ENCODE results near the gene LCN10. TPM values are rescaled to one million over a fixed set of nuclear protein-coding genes. Genes with fewer than 3 reads are reported as not detected.

The LCN10 gene
- total RNA-seq, 5 donors from 2014 or later (not counting 1 experiment from before 2014, with no cell fraction given) = 1.3 to 2.8 (median 2.2) TPM

DNA sequence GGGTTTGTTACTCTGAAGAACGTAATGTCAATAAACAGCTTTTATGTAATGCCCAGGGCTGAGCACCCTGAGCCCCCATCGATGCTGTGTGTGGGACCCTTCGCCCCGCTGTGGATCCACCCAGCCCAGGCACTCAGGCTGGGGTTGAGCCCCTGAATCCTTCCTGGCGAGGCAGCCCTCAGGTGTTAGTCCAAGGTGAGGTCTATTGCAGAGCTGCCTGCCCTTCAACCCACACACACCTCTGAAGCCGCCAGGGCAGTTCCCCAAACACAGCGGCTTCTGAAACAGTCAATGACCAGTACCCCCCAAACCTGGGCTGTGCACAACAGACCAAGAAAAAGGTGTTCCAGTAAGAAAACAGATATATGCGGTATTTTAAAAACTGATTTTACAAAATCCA is 18.8 kb downstream of the LCN10 start:
- 95% methylated on average over 7 of the region's 8 CpGs for WGBS (ENCODE audit: insufficient coverage)
- H3K27me3 ChIP-seq (replicated peaks in 1 of 2; ENCODE audit: control insufficient read depth in 2 of 2, extremely low read depth in 1 of 2, insufficient read depth in 2 of 2, low read length in 1 of 2) = peaks cover 0 to 2% of the 10 kb centered on the region in 2 experiments
- H3K9me3 ChIP-seq = no peaks in the 10 kb centered on the region
- peaks cover 32% of the 10 kb centered on the region for H3K36me3 Mint-ChIP-seq
- DNase-seq = no peak
- H3K27ac ChIP-seq (ENCODE audit: low read length) = no peak overlapping the region
- CTCF ChIA-PET = no interaction called here
- H3K4me1 ChIP-seq (ENCODE audit: control insufficient read depth in 1 of 2, extremely low read depth in 1 of 2, insufficient read depth in 2 of 2, low read length in 2 of 2) = peaks cover 11 to 41% of the 10 kb centered on the region in 2 experiments
- no peak overlapping the region for H3K4me3 ChIP-seq (ENCODE audit: control insufficient read depth in 1 of 2, extremely low read depth in 1 of 2, low read length in 1 of 2)
- peak overlapping the region in 1 of 3 donors; percentile 37 for H3K4me3 Mint-ChIP-seq
- H3K9me3 Mint-ChIP-seq = no peaks in the 10 kb centered on the region
- peaks cover 24 to 38% (median 27%) of the 10 kb centered on the region in 3 donors for H3K4me1 Mint-ChIP-seq
- POLR2A ChIA-PET = no interaction called here
- no peak for ATAC-seq (replicated peaks in 1 of 4)
- H3K27me3 Mint-ChIP-seq = no peaks in the 10 kb centered on the region
- H3K27ac Mint-ChIP-seq = peak overlapping the region in 1 of 2 donors; percentile 36
- peaks cover 32 to 50% of the 10 kb centered on the region in 2 donors for H3K36me3 ChIP-seq (ENCODE audit: control insufficient read depth in 2 of 2, extremely low read depth in 1 of 2, insufficient read depth in 1 of 2, low read length in 1 of 2)

DNA sequence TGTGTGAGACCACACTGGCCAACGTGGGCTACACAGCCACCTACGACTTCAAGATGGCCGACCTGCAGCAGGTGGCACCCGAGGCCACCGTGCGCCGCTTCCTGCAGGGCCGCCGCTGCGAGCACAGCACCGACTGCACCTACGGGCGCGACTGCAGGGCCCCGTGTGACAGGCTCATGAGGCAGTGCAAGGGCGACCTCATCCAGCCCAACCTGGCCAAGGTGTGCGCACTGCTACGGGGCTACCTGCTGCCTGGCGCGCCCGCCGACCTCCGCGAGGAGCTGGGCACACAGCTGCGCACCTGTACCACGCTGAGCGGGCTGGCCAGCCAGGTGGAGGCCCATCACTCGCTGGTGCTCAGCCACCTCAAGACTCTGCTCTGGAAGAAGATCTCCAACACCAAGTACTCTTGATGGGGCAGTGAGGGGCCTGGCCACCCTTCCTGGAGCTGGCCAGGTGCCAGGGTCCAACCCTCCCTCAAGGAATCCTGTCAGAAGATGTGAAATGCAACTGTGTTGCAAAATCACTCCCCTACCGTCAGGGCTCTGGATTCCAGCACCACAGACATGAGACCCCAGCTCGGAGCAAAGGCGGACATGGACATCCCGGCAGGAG is 19.3 kb downstream of the LCN10 start:
- Histone ChIP-seq H3K4me3 (ENCODE audit: control insufficient read depth in 1 of 2, extremely low read depth in 1 of 2, low read length in 1 of 2) (no peak overlapping the region), H3K4me1 (ENCODE audit: control insufficient read depth in 1 of 2, extremely low read depth in 1 of 2, insufficient read depth in 2 of 2, low read length in 2 of 2) (peaks cover 11 to 41% of the 10 kb centered on the region in 2 experiments), H3K27ac (ENCODE audit: low read length) (no peak overlapping the region), H3K9me3 (no peaks in the 10 kb centered on the region), H3K27me3 (replicated peaks in 1 of 2; ENCODE audit: control insufficient read depth in 2 of 2, extremely low read depth in 1 of 2, insufficient read depth in 2 of 2, low read length in 1 of 2) (peaks cover 0 to 5% of the 10 kb centered on the region in 2 experiments), H3K36me3 (ENCODE audit: control insufficient read depth in 2 of 2, extremely low read depth in 1 of 2, insufficient read depth in 1 of 2, low read length in 1 of 2) (peaks cover 32 to 50% of the 10 kb centered on the region in 2 donors)
- Mint-ChIP-seq H3K4me1 (peaks cover 24 to 40% (median 27%) of the 10 kb centered on the region in 3 donors), H3K36me3 (peaks cover 32% of the 10 kb centered on the region), H3K27me3 (no peaks in the 10 kb centered on the region), H3K9me3 (no peaks in the 10 kb centered on the region), H3K27ac (peak overlapping the region in 1 of 2 donors; percentile 6), H3K4me3 (no peak overlapping the region)
- CTCF ChIA-PET = no interaction called here
- WGBS (ENCODE audit: insufficient coverage) = 86% methylated on average over 32 of the region's 32 CpGs
- DNase-seq (no peak), ATAC-seq (replicated peaks in 1 of 4) (no peak)
- POLR2A ChIA-PET = no interaction called here

DNA sequence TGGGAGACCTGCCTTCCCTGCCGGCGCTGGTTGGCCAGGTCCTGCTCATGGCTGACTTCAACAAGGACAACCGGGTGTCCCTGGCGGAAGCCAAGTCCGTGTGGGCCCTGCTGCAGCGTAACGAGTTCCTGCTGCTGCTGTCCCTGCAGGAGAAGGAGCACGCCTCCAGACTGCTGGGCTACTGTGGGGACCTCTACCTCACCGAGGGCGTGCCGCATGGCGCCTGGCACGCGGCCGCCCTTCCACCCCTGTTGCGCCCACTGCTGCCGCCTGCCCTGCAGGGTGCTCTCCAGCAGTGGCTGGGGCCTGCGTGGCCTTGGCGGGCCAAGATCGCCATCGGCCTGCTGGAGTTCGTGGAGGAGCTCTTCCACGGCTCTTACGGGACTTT is 19.8 kb downstream of the LCN10 start:
- peaks cover 32 to 50% of the 10 kb centered on the region in 2 donors for H3K36me3 ChIP-seq (ENCODE audit: control insufficient read depth in 2 of 2, extremely low read depth in 1 of 2, insufficient read depth in 1 of 2, low read length in 1 of 2)
- ChIA-PET CTCF (no interaction called here), POLR2A (no interaction called here)
- H3K4me3 ChIP-seq (ENCODE audit: control insufficient read depth in 1 of 2, extremely low read depth in 1 of 2, low read length in 1 of 2) = no peak overlapping the region
- no peaks in the 10 kb centered on the region for H3K9me3 ChIP-seq
- peaks cover 11 to 42% of the 10 kb centered on the region in 2 experiments for H3K4me1 ChIP-seq (ENCODE audit: control insufficient read depth in 1 of 2, extremely low read depth in 1 of 2, insufficient read depth in 2 of 2, low read length in 2 of 2)
- Mint-ChIP-seq H3K27ac (no peak overlapping the region), H3K27me3 (no peaks in the 10 kb centered on the region), H3K9me3 (no peaks in the 10 kb centered on the region), H3K4me1 (peaks cover 24 to 42% (median 27%) of the 10 kb centered on the region in 3 donors), H3K36me3 (peaks cover 32% of the 10 kb centered on the region), H3K4me3 (no peak overlapping the region)
- WGBS (ENCODE audit: insufficient coverage) = 87% methylated on average over 23 of the region's 24 CpGs
- H3K27me3 ChIP-seq (replicated peaks in 1 of 2; ENCODE audit: control insufficient read depth in 2 of 2, extremely low read depth in 1 of 2, insufficient read depth in 2 of 2, low read length in 1 of 2) = peaks cover 0 to 7% of the 10 kb centered on the region in 2 experiments
- ATAC-seq (replicated peaks in 1 of 4) (no peak), DNase-seq (no peak)
- H3K27ac ChIP-seq (ENCODE audit: low read length) = no peak overlapping the region

DNA sequence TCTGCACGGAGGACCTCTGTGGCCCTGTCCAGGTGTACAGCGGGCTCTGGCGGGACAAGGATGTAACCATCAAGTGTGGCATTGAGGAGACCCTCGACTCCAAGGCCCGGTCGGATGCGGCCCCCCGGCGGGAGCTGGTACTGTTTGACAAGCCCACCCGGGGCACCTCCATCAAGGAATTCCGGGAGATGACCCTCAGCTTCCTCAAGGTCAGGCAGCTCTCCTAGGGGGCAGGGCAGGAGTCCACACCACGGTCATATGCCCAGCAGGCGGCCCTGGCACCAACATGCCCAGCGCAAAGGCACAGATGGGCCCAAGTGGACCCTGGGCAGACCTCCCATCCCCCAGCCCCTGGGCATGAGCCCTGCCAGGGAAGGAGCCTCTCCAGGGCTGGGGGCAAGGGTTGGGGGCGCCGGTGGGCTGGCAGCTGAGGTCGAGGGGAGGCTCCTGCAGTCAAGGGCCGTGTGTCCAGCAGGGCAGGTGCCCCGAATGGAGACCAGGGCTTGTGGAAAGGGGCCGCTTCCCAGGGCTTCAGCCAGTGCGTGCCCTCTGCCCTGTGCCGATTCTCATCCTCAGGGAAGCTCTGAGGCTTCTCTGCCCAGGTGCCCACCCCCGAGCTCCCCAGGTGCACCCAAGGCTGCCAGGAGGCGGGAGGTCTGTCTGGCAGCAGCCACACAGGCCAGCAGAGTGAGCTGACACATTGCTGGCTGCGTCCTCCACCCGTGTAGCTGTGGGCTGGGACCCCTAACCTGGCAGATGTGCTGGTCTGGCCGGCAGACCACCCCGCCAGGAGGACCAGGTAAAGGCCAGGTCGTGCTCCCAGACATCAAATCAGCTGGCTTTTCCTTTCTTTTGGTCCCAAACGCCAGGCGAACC is 20.4 kb downstream of the LCN10 start:
- H3K9me3 Mint-ChIP-seq = no peaks in the 10 kb centered on the region
- DNase-seq (no peak), ATAC-seq (replicated peaks in 1 of 4) (no peak)
- ChIA-PET POLR2A (no interaction called here), CTCF (no interaction called here)
- H3K27ac ChIP-seq (ENCODE audit: low read length) = no peak overlapping the region
- no peak overlapping the region for H3K27ac Mint-ChIP-seq
- H3K9me3 ChIP-seq = no peaks in the 10 kb centered on the region
- peaks cover 32 to 50% of the 10 kb centered on the region in 2 donors for H3K36me3 ChIP-seq (ENCODE audit: control insufficient read depth in 2 of 2, extremely low read depth in 1 of 2, insufficient read depth in 1 of 2, low read length in 1 of 2)
- H3K27me3 ChIP-seq (replicated peaks in 1 of 2; ENCODE audit: control insufficient read depth in 2 of 2, extremely low read depth in 1 of 2, insufficient read depth in 2 of 2, low read length in 1 of 2) = peaks cover 0 to 8% of the 10 kb centered on the region in 2 experiments
- WGBS (ENCODE audit: insufficient coverage) = 83% methylated on average over 30 of the region's 31 CpGs
- no peak overlapping the region for H3K4me3 Mint-ChIP-seq
- H3K4me1 ChIP-seq (ENCODE audit: control insufficient read depth in 1 of 2, extremely low read depth in 1 of 2, insufficient read depth in 2 of 2, low read length in 2 of 2) = peaks cover 11 to 38% of the 10 kb centered on the region in 2 experiments
- H3K36me3 Mint-ChIP-seq = peaks cover 30% of the 10 kb centered on the region
- H3K4me1 Mint-ChIP-seq = peaks cover 24 to 39% (median 27%) of the 10 kb centered on the region in 3 donors
- no peak overlapping the region for H3K4me3 ChIP-seq (ENCODE audit: control insufficient read depth in 1 of 2, extremely low read depth in 1 of 2, low read length in 1 of 2)
- no peaks in the 10 kb centered on the region for H3K27me3 Mint-ChIP-seq

DNA sequence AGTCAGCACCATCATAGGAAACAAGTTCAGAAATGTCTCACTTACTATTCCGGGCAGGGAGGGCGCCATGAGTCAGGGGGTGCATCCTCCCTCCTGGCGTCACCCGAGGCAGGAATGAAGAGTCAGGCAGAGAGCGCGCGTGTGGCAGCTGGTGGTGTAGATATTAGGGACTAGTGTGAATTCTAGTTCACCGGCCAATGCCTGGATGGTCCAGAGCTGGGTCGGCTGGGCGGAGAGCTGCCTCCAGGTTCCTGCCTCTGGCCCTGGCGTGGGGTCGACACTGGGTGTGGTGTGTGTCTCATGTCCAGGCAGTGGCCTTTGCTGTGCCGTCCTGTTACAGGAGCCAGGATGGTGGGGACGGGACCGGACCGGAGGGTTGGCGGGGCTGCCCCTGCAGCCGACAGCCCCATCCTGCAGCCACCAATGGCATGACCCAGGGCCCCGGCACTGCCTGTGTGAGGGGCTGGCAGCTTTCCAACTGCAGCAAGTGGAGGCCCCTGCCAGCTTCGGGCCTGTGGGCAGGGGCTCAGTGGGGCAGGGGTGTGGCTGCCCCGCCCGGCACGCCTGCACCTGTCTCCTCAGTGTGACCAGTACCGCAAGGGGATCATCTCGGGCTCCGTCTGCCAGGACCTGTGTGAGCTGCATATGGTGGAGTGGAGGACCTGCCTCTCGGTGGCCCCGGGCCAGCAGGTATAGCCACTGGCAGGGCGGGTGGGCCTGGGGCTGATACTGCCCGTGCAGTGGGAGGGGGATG is 21.2 kb downstream of the LCN10 start:
- Mint-ChIP-seq H3K36me3 (peaks cover 25% of the 10 kb centered on the region), H3K4me1 (peaks cover 18 to 33% (median 23%) of the 10 kb centered on the region in 3 donors), H3K27ac (no peak overlapping the region), H3K9me3 (no peaks in the 10 kb centered on the region), H3K27me3 (peaks cover 0 to 3% of the 10 kb centered on the region in 2 donors), H3K4me3 (no peak overlapping the region)
- no peak overlapping the region for H3K27ac ChIP-seq (ENCODE audit: low read length)
- H3K4me1 ChIP-seq (ENCODE audit: control insufficient read depth in 1 of 2, extremely low read depth in 1 of 2, insufficient read depth in 2 of 2, low read length in 2 of 2) = peaks cover 5 to 30% of the 10 kb centered on the region in 2 experiments
- H3K36me3 ChIP-seq (ENCODE audit: control insufficient read depth in 2 of 2, extremely low read depth in 1 of 2, insufficient read depth in 1 of 2, low read length in 1 of 2) = peaks cover 32 to 49% of the 10 kb centered on the region in 2 donors
- DNase-seq (no peak), ATAC-seq (replicated peaks in 1 of 4) (peak in 1 of 4 experiments; percentile 4)
- 85% methylated on average over 26 of the region's 30 CpGs for WGBS (ENCODE audit: insufficient coverage)
- no peak overlapping the region for H3K4me3 ChIP-seq (ENCODE audit: control insufficient read depth in 1 of 2, extremely low read depth in 1 of 2, low read length in 1 of 2)
- CTCF ChIA-PET = no interaction called here
- no peaks in the 10 kb centered on the region for H3K9me3 ChIP-seq
- POLR2A ChIA-PET = no interaction called here
- H3K27me3 ChIP-seq (replicated peaks in 1 of 2; ENCODE audit: control insufficient read depth in 2 of 2, extremely low read depth in 1 of 2, insufficient read depth in 2 of 2, low read length in 1 of 2) = peaks cover 0 to 13% of the 10 kb centered on the region in 2 experiments

DNA sequence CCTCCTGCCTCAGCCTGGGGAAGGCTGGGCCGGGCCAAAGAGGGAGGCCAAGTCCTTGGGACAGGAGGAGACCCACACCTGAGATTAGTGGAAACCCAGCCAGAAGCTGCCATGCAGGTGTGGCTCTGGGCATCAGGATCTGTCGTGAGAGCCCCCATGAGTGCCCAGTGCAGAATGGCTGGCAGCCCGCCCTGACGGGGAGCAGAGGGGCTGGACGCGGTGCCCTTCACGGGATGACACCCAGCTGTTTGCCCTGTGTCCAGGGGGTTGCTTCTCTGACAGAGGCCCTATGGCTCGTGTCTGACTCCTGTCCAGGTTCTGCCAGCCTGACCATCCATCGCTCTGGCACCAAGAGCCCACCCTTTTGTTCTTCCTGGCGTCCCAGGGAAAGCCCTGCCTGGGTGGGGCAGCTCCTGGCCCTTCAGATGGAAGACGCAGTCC is 21.8 kb downstream of the LCN10 start:
- ATAC-seq (replicated peaks in 1 of 4) (no peak), DNase-seq (no peak)
- no peak overlapping the region for H3K27ac ChIP-seq (ENCODE audit: low read length)
- 88% methylated on average over 10 of the region's 11 CpGs for WGBS (ENCODE audit: insufficient coverage)
- peaks cover 30 to 43% of the 10 kb centered on the region in 2 donors for H3K36me3 ChIP-seq (ENCODE audit: control insufficient read depth in 2 of 2, extremely low read depth in 1 of 2, insufficient read depth in 1 of 2, low read length in 1 of 2)
- no peaks in the 10 kb centered on the region for H3K9me3 ChIP-seq
- POLR2A ChIA-PET = no interaction called here
- Mint-ChIP-seq H3K4me3 (no peak overlapping the region), H3K27me3 (peaks cover 1 to 7% of the 10 kb centered on the region in 2 donors), H3K36me3 (peaks cover 19% of the 10 kb centered on the region), H3K4me1 (peaks cover 13 to 27% (median 17%) of the 10 kb centered on the region in 3 donors), H3K9me3 (no peaks in the 10 kb centered on the region), H3K27ac (no peak overlapping the region)
- H3K4me1 ChIP-seq (ENCODE audit: control insufficient read depth in 1 of 2, extremely low read depth in 1 of 2, insufficient read depth in 2 of 2, low read length in 2 of 2) = peaks cover 2 to 24% of the 10 kb centered on the region in 2 experiments
- H3K27me3 ChIP-seq (replicated peaks in 1 of 2; ENCODE audit: control insufficient read depth in 2 of 2, extremely low read depth in 1 of 2, insufficient read depth in 2 of 2, low read length in 1 of 2) = peaks cover 0 to 18% of the 10 kb centered on the region in 2 experiments
- CTCF ChIA-PET = no interaction called here
- H3K4me3 ChIP-seq (ENCODE audit: control insufficient read depth in 1 of 2, extremely low read depth in 1 of 2, low read length in 1 of 2) = no peak overlapping the region
